Small intestine (tissue), 7 donors: ENCODE measurements around the gene RIPPLY3. TPM values are rescaled to one million over a fixed set of nuclear protein-coding genes. Genes with fewer than 3 reads are reported as not detected.
A peak's percentile ranks its signal among the peaks of the same experiment; 100 is the strongest.
"Not testable (repeated sequence)": the region's sequence is repeated elsewhere in the genome, so short reads cannot be mapped to it uniquely, and the experiment has no call there.

Experiments used
- DNase-seq, 2 donors: peaks; one replicate each; pipeline versions ENCODE4 v3.0.0 to v3.0.0-alpha.2; 2013
- FAIRE-seq: peaks from 2 replicates; lab custom pipeline; 2012; peaks lifted over from hg19 to GRCh38; lab: Jason Lieb, UNC
- H3K27ac ChIP-seq, 3 donors: one replicate each; pipeline ENCODE4 v1.5.1; 2013; ENCODE audit warnings: low read length in 2 of 3, mild to moderate bottlenecking in 2 of 3, control low read depth in 1 of 3, inconsistent platforms in 1 of 3, low read depth in 1 of 3, moderate library complexity in 1 of 3
- H3K27me3 ChIP-seq, 3 donors: one replicate each; pipeline ENCODE4 v1.6.1; 2013; ENCODE audit warnings: low read length in 3 of 3, inconsistent platforms in 1 of 3; ENCODE audit not compliant: control insufficient read depth in 3 of 3, insufficient read depth in 3 of 3
- H3K36me3 ChIP-seq, 3 donors: one replicate each; pipeline ENCODE4 v1.6.1; 2013; ENCODE audit warnings: low read length in 3 of 3, inconsistent platforms in 1 of 3, low read depth in 1 of 3, mild to moderate bottlenecking in 1 of 3, moderate library complexity in 1 of 3; ENCODE audit not compliant: control insufficient read depth in 3 of 3, insufficient read depth in 2 of 3
- H3K4me1 ChIP-seq, 3 donors: one replicate each; pipeline ENCODE4 v1.6.1; 2013; ENCODE audit warnings: low read length in 2 of 3, inconsistent platforms in 1 of 3, low read depth in 1 of 3, mild to moderate bottlenecking in 1 of 3, moderate library complexity in 1 of 3; ENCODE audit not compliant: control insufficient read depth in 3 of 3, insufficient read depth in 2 of 3
- H3K4me3 ChIP-seq, 3 donors: one replicate each; pipeline ENCODE4 v1.5.1; 2013; ENCODE audit warnings: low read length in 3 of 3, control low read depth in 1 of 3, inconsistent platforms in 1 of 3, low read depth in 1 of 3, mild to moderate bottlenecking in 1 of 3, moderate library complexity in 1 of 3
- H3K9me3 ChIP-seq, 2 donors: one replicate each; pipeline ENCODE4 v1.6.1; 2013; ENCODE audit warnings: low read depth in 1 of 2, low read length in 1 of 2; ENCODE audit not compliant: control insufficient read depth in 2 of 2, insufficient read depth in 1 of 2
- WGBS, 3 donors: extraction: QIAGEN DNeasy Blood & Tissue Kit; methylation state at CpG; one replicate each; pipeline ENCODE4 v1.1.7; 2013; 5-methylcytosine and 5-hydroxymethylcytosine counted together
- polyA plus RNA-seq, 4 donors: library from polyadenylated mRNA; stranded (reverse) in 3 of 4; unstranded in 1 of 4; fragments of 200-250 nt in 3 of 4; fragments of 120-200 nt in 1 of 4; gene quantifications; one replicate each; pipeline versions ENCODE4 v1.2.1 to v1.2.3, GENCODE V29; 2013
- donor health status: healthy with polysubstance abuse.
- donor health status: control.
- donor health status: control.
- donor health status: Bipolar disorder and iron deficiency.
- donor health status: healthy.

Gene RIPPLY3
- polyA plus RNA-seq, 4 donors, result 0.07 to 0.21 TPM; not detected in 2

- Histone ChIP-seq H3K4me1 (no peaks in the 10 kb centered on the region), H3K9me3 (no peaks in the 10 kb centered on the region), H3K27me3 (peaks cover 0 to 1% (median 0%) of the 10 kb centered on the region in 3 donors), H3K4me3 (no peak overlapping the region), H3K36me3 (no peaks in the 10 kb centered on the region), H3K27ac (no peak overlapping the region)
- no peak for DNase-seq
- WGBS, 3 donors, result 78 to 84% (median 79%) methylated on average over 4 of the region's 4 CpGs
- FAIRE-seq, result no peak
Observed at GRCh38 chr21:37000381-37000780, 6.1 kb upstream of the RIPPLY3 start.

GRCh38 chr21:37001441-37001840, 5.1 kb upstream of the RIPPLY3 start:
- WGBS, 3 donors, result 41 to 67% (median 49%) methylated on average over 3 of the region's 3 CpGs
- no peaks in the 10 kb centered on the region for H3K4me1 ChIP-seq
- peaks cover 0 to 12% (median 3%) of the 10 kb centered on the region in 3 donors for H3K27me3 ChIP-seq
- no peaks in the 10 kb centered on the region for H3K36me3 ChIP-seq
- DNase-seq (no peak), FAIRE-seq (no peak)
- no peak overlapping the region for H3K27ac ChIP-seq
- no peak overlapping the region for H3K4me3 ChIP-seq
- no peaks in the 10 kb centered on the region for H3K9me3 ChIP-seq

- peaks cover 1 to 23% (median 7%) of the 10 kb centered on the region in 3 donors for H3K27me3 ChIP-seq
- H3K27ac ChIP-seq, DNase-seq, H3K4me1 ChIP-seq, H3K9me3 ChIP-seq, H3K36me3 ChIP-seq, H3K4me3 ChIP-seq, FAIRE-seq: not testable (repeated sequence)
- WGBS, 3 donors, result 78 to 88% (median 78%) methylated on average over 12 of the region's 12 CpGs
Observed at GRCh38 chr21:37002851-37003250, 3.7 kb upstream of the RIPPLY3 start.

DNA sequence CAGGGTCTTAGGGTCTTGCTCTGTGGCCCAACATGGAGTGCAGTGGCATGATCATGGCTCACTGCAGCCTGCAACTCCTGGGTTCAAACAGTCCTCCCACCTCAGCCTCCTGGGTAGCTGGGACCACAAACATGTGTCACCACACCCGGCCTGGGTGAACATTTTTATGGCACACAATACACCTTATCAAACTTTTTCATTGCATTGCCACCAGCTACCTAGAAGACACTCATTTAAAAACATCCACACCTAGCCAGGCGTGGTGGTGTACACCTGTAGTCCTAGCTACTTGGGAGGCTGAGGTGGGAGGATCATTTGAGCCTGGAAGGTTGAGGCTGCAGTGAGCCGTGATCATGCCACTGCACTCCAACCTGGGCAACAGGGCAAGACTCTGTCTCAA, 2.6 kb upstream of the RIPPLY3 start:
- WGBS, 3 donors, result 20 to 64% (median 52%) methylated on average over 3 of the region's 3 CpGs
- not testable (repeated sequence) for H3K36me3 ChIP-seq, H3K27ac ChIP-seq, H3K4me1 ChIP-seq, H3K9me3 ChIP-seq, DNase-seq, FAIRE-seq, H3K4me3 ChIP-seq
- peaks cover 7 to 33% (median 9%) of the 10 kb centered on the region in 3 donors for H3K27me3 ChIP-seq

- Histone ChIP-seq H3K4me3 (peak overlapping the region in 2 of 3 donors; percentile 29 to 48), H3K9me3 (no peaks in the 10 kb centered on the region), H3K36me3 (no peaks in the 10 kb centered on the region), H3K27me3 (peaks cover 7 to 33% (median 9%) of the 10 kb centered on the region in 3 donors), H3K27ac (no peak overlapping the region), H3K4me1 (no peaks in the 10 kb centered on the region)
- DNase-seq (peak in 1 of 2 donors; percentile 22), FAIRE-seq (no peak)
- WGBS, 3 donors, result 23 to 34% (median 31%) methylated on average over 66 to 76 of the region's 76 CpGs
Observed at GRCh38 chr21:37005548-37006485, 685 bp upstream of the RIPPLY3 start.

DNA sequence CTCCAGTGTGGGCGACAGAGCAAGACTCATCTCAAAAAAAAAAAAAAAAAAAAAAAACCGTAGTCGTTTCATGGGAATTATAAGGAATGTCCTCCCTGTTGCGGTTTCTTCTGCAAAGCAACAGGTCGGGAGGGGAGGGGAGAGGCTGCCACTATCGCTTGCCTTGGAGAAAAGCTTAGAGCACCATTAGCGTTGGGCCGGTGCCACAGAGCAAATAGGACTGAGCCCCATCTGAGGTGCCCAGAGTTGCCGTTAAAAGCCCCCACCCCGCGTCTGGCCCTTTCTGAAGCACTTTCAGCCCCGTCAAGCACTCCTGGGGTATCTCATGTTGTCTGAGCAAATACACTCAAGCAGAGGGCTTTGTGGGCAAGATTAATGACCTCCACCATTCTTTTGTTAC, 2.2 kb downstream of the RIPPLY3 start:
- H3K36me3 ChIP-seq, result no peaks in the 10 kb centered on the region
- H3K4me1 ChIP-seq, result no peaks in the 10 kb centered on the region
- H3K4me3 ChIP-seq, result no peak overlapping the region
- DNase-seq (no peak), FAIRE-seq (no peak)
- WGBS, 3 donors, result 51 to 76% (median 65%) methylated on average over 12 of the region's 12 CpGs
- peaks cover 7 to 35% (median 9%) of the 10 kb centered on the region in 3 donors for H3K27me3 ChIP-seq
- H3K9me3 ChIP-seq, result no peaks in the 10 kb centered on the region
- H3K27ac ChIP-seq, result no peak overlapping the region

DNA sequence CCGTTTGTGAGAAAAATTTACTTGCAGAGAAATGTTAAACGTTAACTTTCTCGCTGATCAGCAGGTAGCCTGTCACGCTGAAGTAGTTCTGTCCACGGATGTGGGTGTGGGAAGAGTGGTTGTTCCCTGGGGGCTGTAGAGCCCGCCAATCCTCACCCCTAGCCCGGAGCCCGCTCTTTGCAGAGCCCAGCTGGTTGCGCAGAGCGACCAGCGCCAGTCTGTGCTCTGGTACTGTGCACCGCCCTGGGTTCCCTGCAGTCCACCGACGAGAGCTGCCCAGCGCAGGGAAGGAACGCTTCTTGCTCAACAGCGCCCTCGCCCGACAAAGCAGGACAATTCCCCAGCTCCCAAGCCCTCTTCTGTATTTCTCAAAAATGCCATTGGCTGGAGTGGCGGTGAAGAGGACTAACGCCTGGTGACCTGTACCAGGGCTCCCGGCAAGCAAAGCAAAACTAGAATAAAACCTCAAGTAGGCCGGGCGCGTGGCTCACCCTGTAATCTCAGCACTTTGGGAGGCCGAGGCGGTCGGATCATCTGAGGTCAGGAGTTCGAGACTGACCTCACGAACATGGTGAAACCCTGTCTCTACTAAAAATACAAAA, 3.3 kb downstream of the RIPPLY3 start:
- 6 to 12% (median 11%) methylated on average over 30 of the region's 30 CpGs for WGBS, 3 donors
- Histone ChIP-seq H3K27me3 (peaks cover 7 to 35% (median 9%) of the 10 kb centered on the region in 3 donors), H3K4me1 (no peaks in the 10 kb centered on the region), H3K4me3 (peak overlapping the region in 2 of 3 donors; percentile 3 to 17), H3K9me3 (no peaks in the 10 kb centered on the region), H3K36me3 (no peaks in the 10 kb centered on the region), H3K27ac (no peak overlapping the region)
- DNase-seq (peak; percentile 84 to 93), FAIRE-seq (no peak)

GRCh38 chr21:37017951-37018679, 11.6 kb downstream of the RIPPLY3 start:
- WGBS, 3 donors, result 69 to 78% (median 78%) methylated on average over 13 of the region's 13 CpGs
- no peaks in the 10 kb centered on the region for H3K4me1 ChIP-seq
- FAIRE-seq, result no peak
- no peaks in the 10 kb centered on the region for H3K36me3 ChIP-seq
- no peak overlapping the region for H3K27ac ChIP-seq
- no peak for DNase-seq
- no peaks in the 10 kb centered on the region for H3K9me3 ChIP-seq
- no peak overlapping the region for H3K4me3 ChIP-seq
- peaks cover 0 to 3% (median 0%) of the 10 kb centered on the region in 3 donors for H3K27me3 ChIP-seq
